Activated CD4-positive, alpha-beta T cell treated with anti-CD3 and anti-CD28 coated beads for 36 hours (primary cell): ENCODE data around the gene CES4A. TPM values are rescaled to one million over a fixed set of nuclear protein-coding genes. Genes with fewer than 3 reads are reported as not detected.

ENCODE experiments used
- ATAC-seq: fragments of 200-7000 bp; cut with Tn5 transposase; one replicate; pipeline ENCODE4 v1.10.0; 2021; ENCODE audit warnings: mild to moderate bottlenecking, moderate library complexity
- CTCF ChIA-PET: fragments of 350-600 bp; sonication (Branson Sonifier 250); formaldehyde crosslinking; loops from one replicate; lab custom pipeline; 2021; ENCODE audit warnings: antibody characterized with exemption; lab: Charles Lee
- POLR2A ChIA-PET: fragments of 350-600 bp; sonication (Branson Sonifier 250); formaldehyde crosslinking; loops from one replicate; lab custom pipeline; 2021; ENCODE audit warnings: antibody characterized with exemption, inconsistent platforms; lab: Charles Lee
- DNase-seq: peaks from one replicate; pipeline ENCODE4 v3.0.0-alpha.2; 2020
- H3K27ac Mint-ChIP-seq: one replicate; pipeline ENCODE4 v1.8.0; 2021; ENCODE audit warnings: mixed read lengths
- H3K27me3 Mint-ChIP-seq: one replicate; pipeline ENCODE4 v1.8.0; 2021; ENCODE audit warnings: mixed read lengths
- H3K36me3 Mint-ChIP-seq: one replicate; pipeline ENCODE4 v1.8.0; 2021; ENCODE audit warnings: low read depth, mixed read lengths
- H3K4me1 Mint-ChIP-seq: one replicate; pipeline ENCODE4 v1.8.0; 2021; ENCODE audit warnings: mixed read lengths
- H3K4me3 Mint-ChIP-seq: one replicate; pipeline ENCODE4 v1.8.0; 2021; ENCODE audit warnings: mild to moderate bottlenecking, moderate library complexity, mixed read lengths
- H3K9me3 Mint-ChIP-seq: one replicate; pipeline ENCODE4 v1.8.0; 2021; ENCODE audit warnings: low read depth, mixed read lengths
- intact Hi-C, 2 experiments: fragments of 100-400 bp; cut with DNase I in 1 of 2; cut with micrococcal nuclease in 1 of 2; formaldehyde crosslinking; loops; one replicate each; pipeline versions ENCODE4 v1.14.2 to v1.15.1; 2022 to 2024; cut with DNase I, micrococcal nuclease
- total RNA-seq, 2 experiments: library from RNA; stranded (reverse); gene quantifications; one replicate each; pipeline ENCODE4 v1.2.3, GENCODE V29; 2021

The CES4A gene
- total RNA-seq, 2 experiments from 2014 or later = 13.5 to 15.7 TPM

GRCh38 chr16:67050796-67051195 is 62.4 kb downstream of the CES4A start:
- H3K27me3 Mint-ChIP-seq = no peaks in the 10 kb centered on the region
- DNase-seq (no peak), ATAC-seq (no peak)
- H3K4me1 Mint-ChIP-seq = peaks cover 37% of the 10 kb centered on the region
- ChIA-PET CTCF (no interaction called here), POLR2A (no interaction called here)
- H3K27ac Mint-ChIP-seq = no peak overlapping the region
- no peak overlapping the region for H3K4me3 Mint-ChIP-seq
- intact Hi-C loops = no loop called here
- H3K36me3 Mint-ChIP-seq = peaks cover 9% of the 10 kb centered on the region
- H3K9me3 Mint-ChIP-seq = no peaks in the 10 kb centered on the region

GRCh38 chr16:67052399-67052798 is 64.0 kb downstream of the CES4A start:
- peak overlapping the region; percentile 61 for H3K4me3 Mint-ChIP-seq
- ChIA-PET POLR2A (interaction anchor here (0.6 kb wide), 1 partner anchor 606 kb away, joined by 4 read pairs; no protein-coding TSS in a partner anchor), CTCF (interaction anchor here (0.9 to 1.9 kb wide), 4 partner anchors 9 to 77 kb away, joined by 3 to 11 read pairs (median 4); no protein-coding TSS in a partner anchor)
- ATAC-seq (no peak), DNase-seq (no peak)
- peak overlapping the region; percentile 93 for H3K27ac Mint-ChIP-seq
- no peaks in the 10 kb centered on the region for H3K27me3 Mint-ChIP-seq
- peaks cover 16% of the 10 kb centered on the region for H3K36me3 Mint-ChIP-seq
- H3K9me3 Mint-ChIP-seq = no peaks in the 10 kb centered on the region
- intact Hi-C loops = no loop called here
- H3K4me1 Mint-ChIP-seq = peaks cover 46% of the 10 kb centered on the region

DNA sequence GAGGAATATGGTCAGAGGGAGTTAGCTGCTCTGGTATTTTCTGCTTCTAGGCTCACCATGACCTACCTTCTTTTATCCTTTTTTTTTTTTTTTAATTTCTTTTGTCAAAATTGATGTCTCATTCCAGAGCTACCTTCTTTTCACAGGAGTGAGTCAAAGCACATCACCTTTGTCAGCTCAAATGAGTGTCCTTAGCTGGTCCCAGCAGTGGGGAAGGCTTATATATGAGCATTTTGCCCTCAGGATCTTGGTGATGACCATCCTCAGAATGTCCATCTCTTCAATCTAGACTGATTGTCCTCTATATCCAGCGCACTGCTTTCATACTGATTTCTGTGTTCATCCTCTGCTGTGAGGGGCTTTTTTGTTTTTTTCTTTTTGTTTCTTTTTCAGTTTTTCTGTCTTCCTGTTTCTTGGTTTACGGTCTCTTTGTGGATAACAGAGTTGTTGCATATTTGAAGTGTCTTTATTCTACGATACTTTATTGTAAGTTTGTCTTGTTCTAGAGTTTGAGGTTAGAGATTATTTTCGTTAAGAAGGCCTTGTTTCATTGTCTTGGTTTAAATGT is 65.5 kb downstream of the CES4A start:
- peaks cover 19% of the 10 kb centered on the region for H3K36me3 Mint-ChIP-seq
- DNase-seq (no peak), ATAC-seq (peak; percentile 37)
- ChIA-PET CTCF (interaction anchor here (0.6 to 2.3 kb wide), 8 partner anchors 10 to 763 kb away, joined by 3 to 11 read pairs (median 6); partner anchors contain the start of genes B3GNT9, FBXL8 and TRADD), POLR2A (interaction anchor here (1.0 kb wide), 1 partner anchor 36 kb away, joined by 3 read pairs; no protein-coding TSS in a partner anchor)
- H3K4me1 Mint-ChIP-seq = peaks cover 48% of the 10 kb centered on the region
- intact Hi-C loops = loop anchor here (1.0 to 2.0 kb wide), 3 partner anchors 23 to 69 kb away; partner anchors contain the start of gene CBFB (in 1 of the 2)
- H3K27ac Mint-ChIP-seq = peak overlapping the region; percentile 93
- H3K27me3 Mint-ChIP-seq = no peaks in the 10 kb centered on the region
- peak overlapping the region; percentile 61 for H3K4me3 Mint-ChIP-seq
- H3K9me3 Mint-ChIP-seq = no peaks in the 10 kb centered on the region

DNA sequence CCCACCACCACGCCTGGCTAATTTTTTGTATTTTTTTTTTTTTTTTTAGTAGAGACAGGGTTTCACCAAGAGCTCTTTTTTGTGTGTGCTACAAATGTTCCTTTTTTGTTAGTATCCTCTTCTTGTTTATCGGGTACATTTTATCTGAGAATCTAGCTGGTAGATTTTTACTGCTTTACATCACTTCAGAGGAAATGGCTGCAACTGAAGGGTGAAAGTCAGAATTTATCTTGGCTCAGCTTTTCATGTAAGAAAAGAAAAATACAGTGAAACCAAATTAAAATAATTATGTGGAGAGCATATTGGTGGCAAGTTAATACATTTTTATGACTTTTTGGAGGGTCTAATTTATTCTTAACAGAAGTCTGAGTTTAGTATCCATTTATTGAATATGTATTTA is 66.5 kb downstream of the CES4A start:
- no peak for DNase-seq
- Mint-ChIP-seq H3K4me3 (no peak overlapping the region), H3K27ac (peak overlapping the region; percentile 93), H3K4me1 (peaks cover 50% of the 10 kb centered on the region), H3K27me3 (no peaks in the 10 kb centered on the region), H3K9me3 (no peaks in the 10 kb centered on the region), H3K36me3 (peaks cover 19% of the 10 kb centered on the region)
- ATAC-seq = no peak
- POLR2A ChIA-PET = no interaction called here
- intact Hi-C loops = loop anchor here (1.0 to 5.0 kb wide), 5 partner anchors 24 to 257 kb away; no protein-coding TSS in a partner anchor
- CTCF ChIA-PET = interaction anchor here (0.7 to 2.3 kb wide), 5 partner anchors 37 to 96 kb away, joined by 3 to 8 read pairs (median 3); no protein-coding TSS in a partner anchor

GRCh38 chr16:67055712-67056487 is 67.5 kb downstream of the CES4A start:
- intact Hi-C loops = loop anchor here (1.0 to 5.0 kb wide), 5 partner anchors 25 to 256 kb away; no protein-coding TSS in a partner anchor
- ChIA-PET POLR2A (no interaction called here), CTCF (interaction anchor here (0.6 to 1.8 kb wide), 5 partner anchors 28 to 97 kb away, joined by 3 to 6 read pairs (median 3); no protein-coding TSS in a partner anchor)
- Mint-ChIP-seq H3K4me1 (peaks cover 50% of the 10 kb centered on the region), H3K27ac (peak overlapping the region; percentile 84), H3K27me3 (no peaks in the 10 kb centered on the region), H3K36me3 (peaks cover 23% of the 10 kb centered on the region), H3K9me3 (no peaks in the 10 kb centered on the region), H3K4me3 (peak overlapping the region; percentile 6)
- DNase-seq (peak; percentile 34), ATAC-seq (peak; percentile 89)

Other genes with a start within 250 kb of the CES4A start
- gene DYNC1LI2, start 237.0 kb upstream of the CES4A start, total RNA-seq = 10 to 100 TPM; 32.3 to 35.7 TPM
- gene TERB1, start 187.0 kb upstream of the CES4A start, total RNA-seq = under 1 TPM in 1 of 2 experiments, not detected in 1; 0.14 TPM
- 100 to 1,000 TPM; 102 to 125 TPM for gene NAE1, start 157.6 kb upstream of the CES4A start, total RNA-seq
- under 1 TPM in 1 of 2 experiments, not detected in 1; 0.16 TPM for gene CA7, start 144.2 kb upstream of the CES4A start, total RNA-seq
- 10 to 100 TPM; 27.8 to 36.6 TPM for gene PDP2, start 108.1 kb upstream of the CES4A start, total RNA-seq
- not detected for gene CDH16, start 69.7 kb upstream of the CES4A start, total RNA-seq
- gene RRAD, start 63.1 kb upstream of the CES4A start, total RNA-seq = under 1 TPM; 0.19 to 0.55 TPM
- gene CIAO2B, start 54.2 kb upstream of the CES4A start, total RNA-seq = 100 to 1,000 TPM; 171 to 186 TPM
- gene CES2, start 53.1 kb upstream of the CES4A start, total RNA-seq = 10 to 100 TPM; 30.5 to 31.6 TPM
- 1 to 10 TPM; 1.6 to 1.9 TPM for gene CES3, start 27.3 kb upstream of the CES4A start, total RNA-seq
- gene CBFB, start 40.6 kb downstream of the CES4A start, total RNA-seq = 10 to 100 TPM; 84.6 to 90.2 TPM
- 10 to 100 TPM; 12.7 to 14.0 TPM for gene PHAF1, start 121.4 kb downstream of the CES4A start, total RNA-seq
- gene B3GNT9, start 162.4 kb downstream of the CES4A start, total RNA-seq = 1 to 10 TPM; 2.3 to 3.0 TPM
- gene TRADD, start 171.3 kb downstream of the CES4A start, total RNA-seq = 10 to 100 TPM; 22.0 to 34.0 TPM
- 10 to 100 TPM; 15.5 to 21.0 TPM for gene FBXL8, start 171.4 kb downstream of the CES4A start, total RNA-seq
- gene HSF4, start 176.2 kb downstream of the CES4A start, total RNA-seq = 10 to 100 TPM; 15.7 to 20.7 TPM
- gene NOL3, start 181.9 kb downstream of the CES4A start, total RNA-seq = 10 to 100 TPM; 15.5 to 17.5 TPM
- 10 to 100 TPM; 28.8 to 30.4 TPM for gene MATCAP1, start 195.4 kb downstream of the CES4A start, total RNA-seq
- under 1 TPM in 1 of 2 experiments, not detected in 1; 0.16 TPM for gene EXOC3L1, start 201.5 kb downstream of the CES4A start, total RNA-seq
- 100 to 1,000 TPM in 1 of 2 experiments, 10 to 100 TPM in 1; 91.4 to 110 TPM for gene E2F4, start 203.6 kb downstream of the CES4A start, total RNA-seq
- gene ELMO3, start 210.5 kb downstream of the CES4A start, total RNA-seq = 1 to 10 TPM; 3.0 to 4.6 TPM
- 10 to 100 TPM; 13.6 to 31.2 TPM for gene TMEM208, start 238.5 kb downstream of the CES4A start, total RNA-seq